ENCODE data around the gene HSD11B1.

DNA sequence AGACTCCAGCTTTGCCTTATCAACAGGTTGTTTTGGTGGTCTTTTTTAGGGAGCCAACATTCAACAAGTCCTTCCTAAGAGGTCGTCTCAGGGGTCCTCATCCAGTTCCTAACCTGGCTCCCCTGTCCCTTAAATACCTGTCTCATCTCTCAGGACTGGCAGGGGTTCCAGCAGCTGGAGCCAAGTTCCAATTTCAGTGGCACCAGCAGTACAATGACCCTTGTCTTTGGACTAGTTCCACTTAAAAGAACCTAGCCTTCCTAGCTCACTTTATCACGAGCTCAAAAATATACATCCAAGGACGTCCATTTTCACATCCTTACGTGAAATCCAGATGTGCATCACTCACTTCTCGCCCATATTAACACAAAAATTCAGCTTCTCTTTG lies 32.5 kb downstream of the HSD11B1 start:
- TF ChIP-seq POLR2A (IDR thresholded peaks at IDR 0.05), result no peak
- TF ChIP-seq, protein P1, sequence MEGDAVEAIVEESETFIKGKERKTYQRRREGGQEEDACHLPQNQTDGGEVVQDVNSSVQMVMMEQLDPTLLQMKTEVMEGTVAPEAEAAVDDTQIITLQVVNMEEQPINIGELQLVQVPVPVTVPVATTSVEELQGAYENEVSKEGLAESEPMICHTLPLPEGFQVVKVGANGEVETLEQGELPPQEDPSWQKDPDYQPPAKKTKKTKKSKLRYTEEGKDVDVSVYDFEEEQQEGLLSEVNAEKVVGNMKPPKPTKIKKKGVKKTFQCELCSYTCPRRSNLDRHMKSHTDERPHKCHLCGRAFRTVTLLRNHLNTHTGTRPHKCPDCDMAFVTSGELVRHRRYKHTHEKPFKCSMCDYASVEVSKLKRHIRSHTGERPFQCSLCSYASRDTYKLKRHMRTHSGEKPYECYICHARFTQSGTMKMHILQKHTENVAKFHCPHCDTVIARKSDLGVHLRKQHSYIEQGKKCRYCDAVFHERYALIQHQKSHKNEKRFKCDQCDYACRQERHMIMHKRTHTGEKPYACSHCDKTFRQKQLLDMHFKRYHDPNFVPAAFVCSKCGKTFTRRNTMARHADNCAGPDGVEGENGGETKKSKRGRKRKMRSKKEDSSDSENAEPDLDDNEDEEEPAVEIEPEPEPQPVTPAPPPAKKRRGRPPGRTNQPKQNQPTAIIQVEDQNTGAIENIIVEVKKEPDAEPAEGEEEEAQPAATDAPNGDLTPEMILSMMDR (IDR thresholded peaks at IDR 0.05), result no peak
- TF ChIP-seq POLR2AphosphoS5 (IDR thresholded peaks at IDR 0.05), result no peak
